Right atrium auricular region (tissue), 2 donors: ENCODE results near the gene HDAC10. TPM values are rescaled to one million over a fixed set of nuclear protein-coding genes. Genes with fewer than 3 reads are reported as not detected.

Experiments
- DNase-seq: peaks from one replicate; pipeline ENCODE4 v3.0.0-alpha.2; 2019; ENCODE audit warnings: low spot score
- H3K27ac ChIP-seq, 2 donors: fragments of 200-600 bp; sonication (generic); 1 replicate in 1 of 2; 2 replicates in 1 of 2; pipeline ENCODE4 v1.5.1; 2016 to 2019
- H3K27me3 ChIP-seq, 2 donors: fragments of 200-600 bp; sonication (generic); one replicate each; pipeline versions ENCODE4 v1.5.1 to v1.6.0; 2017 to 2019
- H3K36me3 ChIP-seq: fragments of 200-600 bp; sonication (generic); one replicate; pipeline ENCODE4 v1.5.1; 2016
- H3K4me1 ChIP-seq, 2 donors: fragments of 200-600 bp; sonication (generic); one replicate each; pipeline versions ENCODE4 v1.5.1 to v1.6.0; 2017 to 2019
- H3K4me3 ChIP-seq, 2 donors: fragments of 200-600 bp; sonication (generic); 1 replicate in 1 of 2; 2 replicates in 1 of 2; pipeline ENCODE4 v1.5.1; 2017 to 2019; ENCODE audit warnings: mild to moderate bottlenecking in 1 of 2, moderate library complexity in 1 of 2
- H3K9me3 ChIP-seq, 2 donors: fragments of 200-600 bp; sonication (generic); one replicate each; pipeline ENCODE4 v1.5.1; 2019
- total RNA-seq, 2 donors: library from RNA; depleted of rRNA; stranded (reverse); fragments of >200 nt; gene quantifications; one replicate each; pipeline ENCODE4 v1.1.0, GENCODE V29; 2016
- TF ChIP-seq, protein P1 (sequence below), 2 donors: fragments of 200-600 bp; sonication (generic); IDR thresholded peaks; one replicate each; pipeline ENCODE4 v1.5.1; 2019; ENCODE audit warnings: antibody characterized with exemption in 2 of 2

The HDAC10 gene
- total RNA-seq, 2 donors from 2014 or later, result 6.7 to 9.1 TPM

DNA sequence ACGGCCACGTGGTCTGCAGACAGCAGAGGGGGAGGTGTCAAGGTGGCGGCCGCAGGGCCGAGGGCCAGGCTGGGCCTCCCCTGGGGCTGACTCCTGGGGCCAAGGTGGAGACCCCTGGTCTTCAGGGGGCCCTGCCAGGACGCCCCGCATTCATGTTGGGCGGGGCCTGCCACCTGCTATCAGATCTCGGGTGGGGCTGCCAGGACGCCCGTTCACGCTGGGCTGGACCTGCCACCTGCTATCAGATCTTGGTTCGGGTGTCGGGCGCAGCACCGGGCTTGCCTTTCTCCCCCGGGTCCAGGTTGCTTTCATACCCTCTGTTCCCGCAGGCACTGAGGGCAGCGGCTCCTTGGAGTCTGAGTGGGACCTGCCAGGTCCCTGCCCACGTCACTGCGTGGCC, 35.2 kb upstream of the HDAC10 start:
- TF ChIP-seq, protein P1, sequence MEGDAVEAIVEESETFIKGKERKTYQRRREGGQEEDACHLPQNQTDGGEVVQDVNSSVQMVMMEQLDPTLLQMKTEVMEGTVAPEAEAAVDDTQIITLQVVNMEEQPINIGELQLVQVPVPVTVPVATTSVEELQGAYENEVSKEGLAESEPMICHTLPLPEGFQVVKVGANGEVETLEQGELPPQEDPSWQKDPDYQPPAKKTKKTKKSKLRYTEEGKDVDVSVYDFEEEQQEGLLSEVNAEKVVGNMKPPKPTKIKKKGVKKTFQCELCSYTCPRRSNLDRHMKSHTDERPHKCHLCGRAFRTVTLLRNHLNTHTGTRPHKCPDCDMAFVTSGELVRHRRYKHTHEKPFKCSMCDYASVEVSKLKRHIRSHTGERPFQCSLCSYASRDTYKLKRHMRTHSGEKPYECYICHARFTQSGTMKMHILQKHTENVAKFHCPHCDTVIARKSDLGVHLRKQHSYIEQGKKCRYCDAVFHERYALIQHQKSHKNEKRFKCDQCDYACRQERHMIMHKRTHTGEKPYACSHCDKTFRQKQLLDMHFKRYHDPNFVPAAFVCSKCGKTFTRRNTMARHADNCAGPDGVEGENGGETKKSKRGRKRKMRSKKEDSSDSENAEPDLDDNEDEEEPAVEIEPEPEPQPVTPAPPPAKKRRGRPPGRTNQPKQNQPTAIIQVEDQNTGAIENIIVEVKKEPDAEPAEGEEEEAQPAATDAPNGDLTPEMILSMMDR (IDR thresholded peaks at IDR 0.05), result no peak
- H3K4me1 ChIP-seq, result peaks cover 0 to 18% of the 10 kb centered on the region in 2 donors
- H3K4me3 ChIP-seq, result no peak overlapping the region
- DNase-seq, result no peak
- H3K36me3 ChIP-seq, result peaks cover 82% of the 10 kb centered on the region
- no peaks in the 10 kb centered on the region for H3K27me3 ChIP-seq
- H3K9me3 ChIP-seq, result no peaks in the 10 kb centered on the region
- H3K27ac ChIP-seq, result no peak overlapping the region

DNA sequence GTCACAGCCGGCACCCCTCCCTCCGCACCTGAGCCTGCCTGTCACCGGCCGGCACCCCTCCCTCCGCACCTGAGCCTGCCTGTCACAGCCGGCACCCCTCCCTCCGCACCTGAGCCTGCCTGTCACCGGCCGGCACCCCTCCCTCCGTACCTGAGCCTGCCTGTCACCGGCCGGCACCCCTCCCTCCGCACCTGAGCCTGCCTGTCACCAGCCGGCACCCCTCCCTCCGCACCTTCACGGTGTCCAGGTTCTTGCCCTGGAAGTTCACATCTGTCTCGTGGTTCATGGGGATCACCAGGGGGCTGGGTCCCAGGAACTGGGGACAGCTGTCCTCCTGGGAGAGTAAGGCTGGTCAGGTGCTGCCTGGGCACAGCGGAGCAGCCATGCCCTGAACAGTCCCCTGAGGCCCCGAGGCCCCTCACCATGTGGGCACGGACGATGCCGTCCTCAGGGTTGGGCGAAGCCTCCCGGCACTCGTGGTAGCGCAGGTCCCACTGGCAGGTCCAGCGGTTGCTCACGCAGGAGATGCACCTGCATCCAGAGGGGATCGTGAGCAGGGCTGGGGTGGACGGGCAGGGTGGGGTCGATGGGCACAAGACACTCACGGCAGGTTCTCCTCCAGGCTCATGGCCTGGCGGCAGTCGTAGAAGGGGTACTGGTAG, 34.6 kb upstream of the HDAC10 start:
- DNase-seq, result no peak
- Histone ChIP-seq H3K27me3 (no peaks in the 10 kb centered on the region), H3K9me3 (no peaks in the 10 kb centered on the region), H3K4me1 (peaks cover 0 to 18% of the 10 kb centered on the region in 2 donors), H3K4me3 (no peak overlapping the region), H3K27ac (no peak overlapping the region), H3K36me3 (peaks cover 88% of the 10 kb centered on the region)
- TF ChIP-seq, protein P1 (IDR thresholded peaks at IDR 0.05), result no peak

DNA sequence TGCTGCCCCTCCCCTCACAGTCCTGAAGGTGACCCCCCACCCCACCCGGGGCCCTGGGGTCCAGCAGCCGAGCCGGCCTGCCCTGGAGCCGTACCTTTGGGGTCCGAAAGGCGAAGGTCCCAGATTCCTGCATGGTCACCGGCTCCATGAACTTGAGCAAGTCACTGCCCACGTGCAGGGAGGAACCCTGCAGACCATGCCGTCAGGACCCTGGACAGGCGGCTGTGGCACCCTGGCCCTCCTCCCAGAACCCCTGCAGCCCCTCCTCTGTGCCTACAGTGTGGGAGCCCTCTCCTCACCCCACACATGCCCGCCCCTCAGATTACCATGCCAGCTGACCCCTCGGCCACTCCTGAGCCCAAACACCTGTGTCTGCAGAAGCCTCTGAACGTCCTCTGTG, 33.4 kb upstream of the HDAC10 start:
- Histone ChIP-seq H3K4me3 (no peak overlapping the region), H3K4me1 (peaks cover 0 to 18% of the 10 kb centered on the region in 2 donors), H3K27ac (no peak overlapping the region), H3K9me3 (no peaks in the 10 kb centered on the region), H3K36me3 (peaks cover 91% of the 10 kb centered on the region), H3K27me3 (no peaks in the 10 kb centered on the region)
- no peak for DNase-seq
- TF ChIP-seq, protein P1 (IDR thresholded peaks at IDR 0.05), result no peak

DNA sequence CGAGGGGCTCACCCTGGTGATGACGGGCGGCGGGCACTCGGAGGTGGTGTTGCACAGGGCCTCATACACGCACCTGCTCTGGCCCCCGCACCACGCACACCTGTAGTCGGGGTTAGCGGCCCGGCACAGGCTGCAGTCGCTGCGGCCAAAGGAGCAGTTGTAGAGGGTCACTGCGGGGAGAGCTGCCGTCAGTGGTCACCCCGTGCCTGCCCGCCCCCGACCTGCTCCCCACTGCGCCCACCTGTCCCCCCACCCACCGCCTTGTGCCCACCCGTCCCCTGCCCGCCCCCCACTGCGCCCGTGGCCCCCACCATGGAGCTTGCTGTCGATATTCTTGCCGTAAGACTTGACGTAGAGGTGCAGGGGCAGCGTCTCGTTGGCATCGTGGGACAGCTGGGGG, 32.8 kb upstream of the HDAC10 start:
- no peak overlapping the region for H3K4me3 ChIP-seq
- TF ChIP-seq, protein P1 (IDR thresholded peaks at IDR 0.05), result no peak

DNA sequence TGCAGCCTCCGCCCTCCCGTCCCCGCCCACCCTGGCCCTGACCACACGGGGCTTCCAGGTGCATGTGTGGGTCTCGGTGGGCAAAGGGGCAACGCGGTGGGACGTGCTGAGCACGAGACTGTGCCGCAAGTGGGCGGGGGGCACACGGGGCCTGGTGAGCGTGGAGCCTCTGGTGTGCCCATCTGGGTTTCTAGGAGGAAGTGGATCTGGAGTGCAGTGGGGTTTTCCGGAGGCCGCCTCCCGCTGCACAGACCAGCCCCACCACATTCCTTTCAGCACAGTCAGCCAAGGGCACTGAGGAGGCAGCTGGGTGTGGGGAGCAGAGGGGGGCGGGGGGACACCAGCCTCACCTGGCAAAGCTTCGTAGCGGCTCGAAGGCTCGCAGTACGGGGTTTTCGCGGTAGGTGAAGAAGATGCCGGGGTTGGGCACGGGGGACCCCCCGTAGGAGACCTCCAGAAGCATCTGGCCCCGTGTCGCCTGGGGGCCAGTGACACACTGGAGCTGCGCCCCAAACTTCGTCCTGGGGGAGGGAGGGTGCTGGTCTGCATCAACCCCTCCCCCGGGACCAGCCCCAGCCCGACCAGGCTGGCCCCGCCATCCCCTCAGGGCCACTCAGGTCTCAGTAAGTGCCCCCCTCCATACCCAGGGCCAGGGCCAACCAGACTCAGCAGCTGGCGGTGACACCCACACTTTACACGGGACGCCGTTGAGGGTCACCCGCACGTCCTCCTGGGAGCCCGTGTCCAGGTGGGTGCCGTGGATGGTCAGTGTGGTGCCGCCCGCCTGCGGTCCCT, 31.5 kb upstream of the HDAC10 start:
- Histone ChIP-seq H3K27me3 (no peaks in the 10 kb centered on the region), H3K4me1 (peaks cover 0 to 18% of the 10 kb centered on the region in 2 donors), H3K9me3 (no peaks in the 10 kb centered on the region), H3K27ac (peak overlapping the region; percentile 49 to 62), H3K4me3 (no peak overlapping the region), H3K36me3 (peaks cover 91% of the 10 kb centered on the region)
- TF ChIP-seq, protein P1 (IDR thresholded peaks at IDR 0.05), result no peak
- no peak for DNase-seq

More for the DNA sequence above, 32.8 kb upstream of the HDAC10 start:
- peaks cover 91% of the 10 kb centered on the region for H3K36me3 ChIP-seq
- no peaks in the 10 kb centered on the region for H3K9me3 ChIP-seq
- H3K27ac ChIP-seq, result no peak overlapping the region
- peaks cover 0 to 18% of the 10 kb centered on the region in 2 donors for H3K4me1 ChIP-seq
- no peak for DNase-seq
- H3K27me3 ChIP-seq, result no peaks in the 10 kb centered on the region
